GM04504 (cell line): ENCODE measurements around the gene FNDC7.
"Not testable (repeated sequence)": the region's sequence is repeated elsewhere in the genome, so short reads cannot be mapped to it uniquely, and the experiment has no call there.

Experiments used
- DNase-seq: peaks from one replicate; pipeline ENCODE4 v3.0.0-alpha.2; 2012; ENCODE audit warnings: low read depth

The FNDC7 gene

GRCh38 chr1:108712606-108713150 is at the start of gene FNDC7:
FNDC7 (plus strand) TSS chr1:108712908; CDS start chr1:108712934, 26 bp downstream.
- DNase-seq, result no peak

GRCh38 chr1:108663074-108663473 is 49.6 kb upstream of the FNDC7 start:
- no peak for DNase-seq

GRCh38 chr1:108664481-108664880 is 48.2 kb upstream of the FNDC7 start:
- no peak for DNase-seq

GRCh38 chr1:108665067-108665466 is 47.6 kb upstream of the FNDC7 start:
- DNase-seq, result no peak

- DNase-seq, result no peak
Observed at GRCh38 chr1:108665771-108666170, 46.9 kb upstream of the FNDC7 start.

GRCh38 chr1:108667422-108667821 is 45.3 kb upstream of the FNDC7 start:
- not testable (repeated sequence) for DNase-seq

- no peak for DNase-seq
Observed at GRCh38 chr1:108668777-108669176, 43.9 kb upstream of the FNDC7 start.

GRCh38 chr1:108669679-108670078 is 43.0 kb upstream of the FNDC7 start:
- DNase-seq, result no peak

- no peak for DNase-seq
Observed at GRCh38 chr1:108670131-108670773, 42.5 kb upstream of the FNDC7 start.

- DNase-seq, result no peak
Observed at GRCh38 chr1:108671143-108671542, 41.6 kb upstream of the FNDC7 start.

- DNase-seq, result no peak
Observed at GRCh38 chr1:108678706-108679105, 34.0 kb upstream of the FNDC7 start.

- no peak for DNase-seq
Observed at GRCh38 chr1:108679586-108680213, 33.0 kb upstream of the FNDC7 start.

GRCh38 chr1:108681701-108682100 is 31.0 kb upstream of the FNDC7 start:
- DNase-seq, result not testable (repeated sequence)

GRCh38 chr1:108685529-108685928 is 27.2 kb upstream of the FNDC7 start:
- no peak for DNase-seq

- DNase-seq, result peak; percentile 60
Observed at GRCh38 chr1:108686614-108687313, 25.9 kb upstream of the FNDC7 start.

GRCh38 chr1:108691128-108691941 is 21.4 kb upstream of the FNDC7 start:
- DNase-seq, result no peak

- peak; percentile 79 for DNase-seq
Observed at GRCh38 chr1:108691942-108692723, 20.6 kb upstream of the FNDC7 start, which contains the start of gene PRPF38B. PRPF38B (plus strand) TSS chr1:108692310; CDS start chr1:108692592, 282 bp downstream.

GRCh38 chr1:108692724-108693655 is 19.7 kb upstream of the FNDC7 start:
- DNase-seq, result peak; percentile 43

GRCh38 chr1:108695535-108695934 is 17.2 kb upstream of the FNDC7 start:
- no peak for DNase-seq
